AG04450 (cell line): ENCODE data around the gene ARFIP1. TPM values are rescaled to one million over a fixed set of nuclear protein-coding genes. Genes with fewer than 3 reads are reported as not detected.

Experiments
- CTCF ChIA-PET: fragments of 300-600, 350-600 bp; formaldehyde crosslinking; extraction: SDS; loops from one replicate; lab custom pipeline; 2022; ENCODE audit warnings: antibody characterized with exemption, inconsistent platforms; lab: Charles Lee
- POLR2A ChIA-PET: fragments of 350-600 bp; formaldehyde crosslinking; extraction: SDS; loops from one replicate; lab custom pipeline; 2021; ENCODE audit warnings: antibody characterized with exemption, inconsistent platforms; lab: Yijun Ruan, JAX
- DNase-seq: peaks from one replicate; pipeline ENCODE4 v3.0.0-alpha.2; 2011; ENCODE audit warnings: low read depth, low spot score
- H3K27ac ChIP-seq: one replicate; pipeline ENCODE4 v1.5.1; 2012; ENCODE audit warnings: low read depth, low read length, control low read depth
- H3K27me3 ChIP-seq: one replicate; pipeline ENCODE4 v1.6.0; 2012; ENCODE audit warnings: low read length; ENCODE audit not compliant: control insufficient read depth, insufficient read depth
- H3K4me3 ChIP-seq: 2 replicates; pipeline ENCODE4 v1.5.1; 2011; ENCODE audit warnings: mild to moderate bottlenecking, low read depth, low read length, control low read depth
- H3K9me3 ChIP-seq: 2 replicates; pipeline ENCODE4 v1.5.1; 2012; ENCODE audit warnings: low read length; ENCODE audit not compliant: control insufficient read depth, insufficient read depth
- CTCF ChIP-seq: IDR thresholded peaks from 2 replicates; pipeline ENCODE4 v1.5.1; 2011; ENCODE audit warnings: low read depth, low read length, control low read depth, inconsistent platforms
- polyA plus RNA-seq: library from polyadenylated mRNA; depleted of rRNA; stranded (reverse); fragments of >200 nt; gene quantifications from 2 replicates; pipeline ENCODE4 v1.2.3, GENCODE V29; 2011

The ARFIP1 gene
- polyA plus RNA-seq, 1 experiment = 42.0 TPM

GRCh38 chr4:152735396-152735859 is 44.3 kb upstream of the ARFIP1 start:
- Histone ChIP-seq H3K4me3 (no peak overlapping the region), H3K27ac (no peak overlapping the region), H3K27me3 (peaks cover 10% of the 10 kb centered on the region), H3K9me3 (no peaks in the 10 kb centered on the region)
- DNase-seq = no peak
- peak; percentile 61 for TF ChIP-seq CTCF
- ChIA-PET POLR2A (no interaction called here), CTCF (interaction anchor here (0.6 to 3.8 kb wide), 10 partner anchors 12 to 327 kb away, joined by 3 to 17 read pairs (median 4); partner anchors contain the start of gene TMEM154)

GRCh38 chr4:152735906-152736305 is 43.8 kb upstream of the ARFIP1 start:
- no peak overlapping the region for H3K27ac ChIP-seq
- CTCF ChIA-PET = interaction anchor here (0.7 to 3.8 kb wide), 8 partner anchors 11 to 964 kb away, joined by 3 to 17 read pairs (median 4); partner anchors contain the start of gene TMEM154
- no peak for TF ChIP-seq CTCF

DNA sequence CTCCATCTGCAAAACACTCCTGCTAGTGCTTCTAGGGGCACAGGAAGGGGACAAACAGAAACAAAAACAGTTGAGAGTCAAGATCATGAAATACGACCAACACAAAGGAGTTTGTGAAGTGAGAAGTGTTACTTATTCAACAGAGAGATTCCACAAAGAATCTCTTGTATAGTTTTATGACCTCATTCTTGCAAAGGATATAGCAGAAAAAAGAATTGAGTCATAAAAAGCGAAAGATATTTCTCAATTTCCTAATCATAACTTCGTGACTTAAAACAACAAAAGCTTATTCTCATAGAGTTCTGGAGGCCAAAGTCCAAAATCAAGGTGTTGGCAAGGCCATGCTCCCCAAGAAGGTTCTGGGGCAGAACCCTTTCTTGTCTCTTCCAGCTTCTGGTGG is 40.9 kb upstream of the ARFIP1 start:
- ChIA-PET CTCF (interaction anchor here (0.6 to 2.6 kb wide), 3 partner anchors 18 to 330 kb away, joined by 3 to 11 read pairs (median 3); no protein-coding TSS in a partner anchor), POLR2A (interaction anchor here (0.6 kb wide), 1 partner anchor 137 kb away, joined by 3 read pairs; no protein-coding TSS in a partner anchor)
- Histone ChIP-seq H3K27me3 (peaks cover 10% of the 10 kb centered on the region), H3K9me3 (no peaks in the 10 kb centered on the region), H3K27ac (no peak overlapping the region), H3K4me3 (no peak overlapping the region)
- DNase-seq = no peak
- no peak for TF ChIP-seq CTCF

More at GRCh38 chr4:152735906-152736305, 43.8 kb upstream of the ARFIP1 start:
- no peak for DNase-seq
- H3K4me3 ChIP-seq = no peak overlapping the region
- H3K27me3 ChIP-seq = peaks cover 10% of the 10 kb centered on the region
- no peaks in the 10 kb centered on the region for H3K9me3 ChIP-seq
- POLR2A ChIA-PET = no interaction called here

DNA sequence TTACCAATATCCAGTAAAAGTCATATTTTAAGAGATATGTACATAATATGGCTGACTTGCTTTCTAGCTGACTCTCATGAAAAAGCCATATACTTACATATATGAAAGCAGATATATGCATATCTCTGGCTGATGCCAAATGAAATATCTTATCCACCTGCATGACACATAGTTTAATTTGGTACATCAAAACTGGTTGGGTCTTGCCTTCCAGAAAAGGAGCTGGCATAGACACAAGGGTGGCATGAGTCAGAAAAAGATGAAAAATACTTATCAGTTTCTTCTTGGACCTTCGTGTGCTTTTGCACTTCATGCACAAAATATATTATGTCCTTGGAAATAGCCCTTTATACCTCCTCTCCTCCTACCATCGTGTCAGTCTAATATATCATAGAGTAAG is 32.3 kb upstream of the ARFIP1 start:
- Histone ChIP-seq H3K27ac (no peak overlapping the region), H3K9me3 (peaks cover 4% of the 10 kb centered on the region), H3K27me3 (peaks cover 4% of the 10 kb centered on the region), H3K4me3 (no peak overlapping the region)
- no peak for DNase-seq
- POLR2A ChIA-PET = no interaction called here
- TF ChIP-seq CTCF = no peak
- CTCF ChIA-PET = interaction anchor here (1.0 to 1.2 kb wide), 2 partner anchors 12 to 29 kb away, joined by 3 read pairs; no protein-coding TSS in a partner anchor

- TF ChIP-seq CTCF = no peak
- Histone ChIP-seq H3K4me3 (no peak overlapping the region), H3K27ac (no peak overlapping the region), H3K27me3 (peaks cover 4% of the 10 kb centered on the region), H3K9me3 (peaks cover 4% of the 10 kb centered on the region)
- no peak for DNase-seq
- ChIA-PET POLR2A (no interaction called here), CTCF (no interaction called here)
Measured at GRCh38 chr4:152748619-152749018, 31.1 kb upstream of the ARFIP1 start.
